OCI-LY3 (cell line): ENCODE results near the gene KIF5B.

Experiments
- EZH2phosphoT487 ChIP-seq: fragments of 200-600 bp; shearing (Covaris generic); IDR thresholded peaks from 2 replicates; pipeline ENCODE4 v1.6.1; 2018; ENCODE audit warnings: antibody characterized with exemption, mixed run types, low read depth
- TF ChIP-seq, protein P1 (sequence below): fragments of 200-600, 300-600 bp; sonication (generic); IDR thresholded peaks from 2 replicates; pipeline ENCODE4 v1.5.1; 2014; ENCODE audit warnings: antibody characterized with exemption, low read length, low read depth

DNA sequence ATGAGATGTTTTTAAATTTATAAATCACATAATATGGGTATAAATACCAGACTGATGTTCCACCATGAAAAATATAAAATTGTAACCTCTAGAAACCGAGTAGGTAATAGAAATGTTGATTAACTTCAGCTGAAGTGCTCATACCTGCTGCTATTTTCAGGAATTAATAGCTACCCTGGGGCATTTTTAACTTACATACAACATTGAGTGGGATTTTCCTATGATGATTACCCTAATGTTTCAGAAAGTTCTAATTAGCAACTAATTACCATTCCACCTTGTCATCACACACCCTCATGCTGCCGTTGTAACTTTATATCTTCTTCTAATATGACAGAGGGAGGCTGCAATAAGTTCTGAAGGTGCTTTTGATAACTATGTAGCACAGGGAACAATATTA, 74.1 kb downstream of the KIF5B start:
- no peak for TF ChIP-seq EZH2phosphoT487
- TF ChIP-seq, protein P1, sequence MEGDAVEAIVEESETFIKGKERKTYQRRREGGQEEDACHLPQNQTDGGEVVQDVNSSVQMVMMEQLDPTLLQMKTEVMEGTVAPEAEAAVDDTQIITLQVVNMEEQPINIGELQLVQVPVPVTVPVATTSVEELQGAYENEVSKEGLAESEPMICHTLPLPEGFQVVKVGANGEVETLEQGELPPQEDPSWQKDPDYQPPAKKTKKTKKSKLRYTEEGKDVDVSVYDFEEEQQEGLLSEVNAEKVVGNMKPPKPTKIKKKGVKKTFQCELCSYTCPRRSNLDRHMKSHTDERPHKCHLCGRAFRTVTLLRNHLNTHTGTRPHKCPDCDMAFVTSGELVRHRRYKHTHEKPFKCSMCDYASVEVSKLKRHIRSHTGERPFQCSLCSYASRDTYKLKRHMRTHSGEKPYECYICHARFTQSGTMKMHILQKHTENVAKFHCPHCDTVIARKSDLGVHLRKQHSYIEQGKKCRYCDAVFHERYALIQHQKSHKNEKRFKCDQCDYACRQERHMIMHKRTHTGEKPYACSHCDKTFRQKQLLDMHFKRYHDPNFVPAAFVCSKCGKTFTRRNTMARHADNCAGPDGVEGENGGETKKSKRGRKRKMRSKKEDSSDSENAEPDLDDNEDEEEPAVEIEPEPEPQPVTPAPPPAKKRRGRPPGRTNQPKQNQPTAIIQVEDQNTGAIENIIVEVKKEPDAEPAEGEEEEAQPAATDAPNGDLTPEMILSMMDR, result no peak
